ENCODE results near the gene PLGRKT. TPM values are rescaled to one million over a fixed set of nuclear protein-coding genes. Genes with fewer than 3 reads are reported as not detected.
"Not testable (repeated sequence)": the region's sequence is repeated elsewhere in the genome, so short reads cannot be mapped to it uniquely, and the experiment has no call there.

The PLGRKT gene
- total RNA-seq, 1 experiment from 2014 or later, result 11.4 TPM

DNA sequence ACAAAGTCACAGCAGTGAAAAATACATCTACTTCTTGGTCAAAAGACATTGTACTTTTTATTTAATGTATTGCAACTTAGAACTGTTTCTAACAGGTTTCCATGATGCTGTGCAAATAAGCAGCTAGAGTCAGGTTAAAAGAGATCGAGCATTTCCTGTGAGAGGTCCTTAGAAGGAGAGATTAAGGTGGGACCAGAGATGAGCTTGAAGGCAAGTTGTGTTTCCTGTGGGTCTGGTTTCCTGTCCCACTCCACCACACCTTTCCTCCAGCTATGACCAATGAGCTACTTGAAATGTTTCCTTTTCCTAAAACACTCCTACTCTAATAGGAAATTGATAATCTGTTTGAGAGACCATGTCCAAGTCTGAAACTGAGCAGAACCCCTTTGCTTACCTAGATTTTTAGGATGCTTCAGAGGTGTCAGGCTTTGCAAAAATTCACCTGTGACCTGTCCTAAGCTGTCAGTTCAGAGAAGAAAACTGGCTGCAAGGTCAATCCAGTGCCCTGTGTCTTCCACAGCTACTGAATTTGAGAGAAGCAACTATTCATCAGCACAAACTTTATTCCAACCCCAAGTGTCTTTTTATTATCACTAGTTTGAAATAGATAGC lies 85.0 kb downstream of the PLGRKT start:
- ATAC-seq (no peak), DNase-seq (no peak)
- no peaks in the 10 kb centered on the region for H3K9me2 ChIP-seq (replicated peaks; ENCODE audit: low read length)
- H4K20me1 ChIP-seq (ENCODE audit: low read length), result no peaks in the 10 kb centered on the region
- no TSS peak for BruUV-seq (replicated peaks)
- H3K36me3 ChIP-seq (ENCODE audit: low read depth, low read length), result no peaks in the 10 kb centered on the region
- no peaks in the 10 kb centered on the region for H3K79me2 ChIP-seq (ENCODE audit: low read length)
- no peak overlapping the region for H3K4me2 ChIP-seq (ENCODE audit: low read length)
- intact Hi-C loops (cut with micrococcal nuclease), result no loop called here
- H3F3A ChIP-seq (ENCODE audit: low read length, unreplicated experiment), result no peaks in the 10 kb centered on the region
- H3K27me3 ChIP-seq (ENCODE audit: low read length), result no peaks in the 10 kb centered on the region
- no peak overlapping the region for H3K27ac ChIP-seq (ENCODE audit: low read length)
- POLR2A ChIA-PET (ENCODE audit: unreplicated experiment), result interaction anchor here (0.5 kb wide), 1 partner anchor 1198 kb away, joined by 4 read pairs; no protein-coding TSS in a partner anchor
- H3K4me1 ChIP-seq (ENCODE audit: insufficient read depth, low read length), result no peaks in the 10 kb centered on the region
- no peak for TF ChIP-seq EZH2 (IDR thresholded peaks at IDR 0.05; ENCODE audit: low read length, unreplicated experiment)
- H3K4me3 ChIP-seq (ENCODE audit: low read length), result no peak overlapping the region
- CTCF ChIA-PET, result no interaction called here
- H3K9me3 ChIP-seq (ENCODE audit: low read length), result no peaks in the 10 kb centered on the region
- no peak overlapping the region for H3K9ac ChIP-seq (ENCODE audit: low read length)
- no peak overlapping the region for H2AFZ ChIP-seq (ENCODE audit: low read length)

GRCh38 chr9:5338992-5339981 lies 98.4 kb downstream of the PLGRKT start, which contains the start of gene RLN1:
RLN1 (minus strand) TSS chr9:5339876; CDS start chr9:5339746, 130 bp downstream.
- H3K36me3 ChIP-seq (ENCODE audit: low read depth, low read length); BruUV-seq (replicated peaks); H3F3A ChIP-seq (ENCODE audit: low read length, unreplicated experiment); H3K27me3 ChIP-seq (ENCODE audit: low read length); H3K27ac ChIP-seq (ENCODE audit: low read length); CTCF ChIA-PET; H3K4me3 ChIP-seq (ENCODE audit: low read length); H3K4me2 ChIP-seq (ENCODE audit: low read length); H3K4me1 ChIP-seq (ENCODE audit: insufficient read depth, low read length); H4K20me1 ChIP-seq (ENCODE audit: low read length); intact Hi-C loops (cut with micrococcal nuclease); H3K9ac ChIP-seq (ENCODE audit: low read length); H3K9me3 ChIP-seq (ENCODE audit: low read length); H3K79me2 ChIP-seq (ENCODE audit: low read length); H3K9me2 ChIP-seq (replicated peaks; ENCODE audit: low read length); DNase-seq; POLR2A ChIA-PET (ENCODE audit: unreplicated experiment): not testable (repeated sequence)
- peak within 1 kb of the TSS; percentile 48; the same call in 1 of the 2 replicates for H2AFZ ChIP-seq (ENCODE audit: low read length)
- ATAC-seq, result peak; percentile 96

DNA sequence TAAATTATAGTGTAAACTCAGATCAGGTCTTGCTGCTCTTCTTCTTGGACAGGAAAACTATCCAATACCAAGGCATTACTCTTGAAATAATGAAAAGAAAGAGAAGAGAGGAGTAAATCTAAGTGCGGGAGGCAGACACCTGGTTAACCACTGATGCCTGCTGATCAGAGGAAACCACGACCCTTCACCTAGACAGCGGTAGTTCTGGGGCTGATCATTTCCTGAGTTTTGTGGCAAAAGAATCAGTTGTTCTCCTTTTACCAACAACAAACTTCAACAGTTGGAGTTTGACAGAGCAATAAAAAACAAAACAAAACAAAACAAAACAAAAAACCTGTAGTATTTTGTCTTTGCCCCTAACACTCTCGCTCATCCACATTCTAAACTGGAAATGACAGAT lies 101.0 kb downstream of the PLGRKT start:
- no peak overlapping the region for H3K4me3 ChIP-seq (ENCODE audit: low read length)
- ATAC-seq (no peak), DNase-seq (no peak)
- H3K4me1 ChIP-seq (ENCODE audit: insufficient read depth, low read length), result no peaks in the 10 kb centered on the region
- H3K27me3 ChIP-seq (ENCODE audit: low read length), result no peaks in the 10 kb centered on the region
- H3K4me2 ChIP-seq (ENCODE audit: low read length), result no peak overlapping the region
- intact Hi-C loops (cut with micrococcal nuclease), result no loop called here
- BruUV-seq (replicated peaks), result no TSS peak
- no peaks in the 10 kb centered on the region for H3K9me2 ChIP-seq (replicated peaks; ENCODE audit: low read length)
- ChIA-PET POLR2A (ENCODE audit: unreplicated experiment) (no interaction called here), CTCF (no interaction called here)
- no peaks in the 10 kb centered on the region for H4K20me1 ChIP-seq (ENCODE audit: low read length)
- H2AFZ ChIP-seq (ENCODE audit: low read length), result no peak overlapping the region
- no peak overlapping the region for H3K27ac ChIP-seq (ENCODE audit: low read length)
- H3K36me3 ChIP-seq (ENCODE audit: low read depth, low read length), result no peaks in the 10 kb centered on the region
- H3K9me3 ChIP-seq (ENCODE audit: low read length), result no peaks in the 10 kb centered on the region
- H3F3A ChIP-seq (ENCODE audit: low read length, unreplicated experiment), result no peaks in the 10 kb centered on the region
- H3K79me2 ChIP-seq (ENCODE audit: low read length), result no peaks in the 10 kb centered on the region
- TF ChIP-seq CTCF (conservative IDR thresholded peaks at IDR 0.05; ENCODE audit: low read depth, low read length), result no peak
- TF ChIP-seq EZH2 (IDR thresholded peaks at IDR 0.05; ENCODE audit: low read length, unreplicated experiment), result no peak
- TF ChIP-seq EZH2phosphoT487 (IDR thresholded peaks at IDR 0.05; ENCODE audit: borderline replicate concordance, low read length), result no peak
- H3K9ac ChIP-seq (ENCODE audit: low read length), result no peak overlapping the region

GRCh38 chr9:5331276-5331675 lies 106.4 kb downstream of the PLGRKT start:
- CTCF ChIA-PET; BruUV-seq (replicated peaks); H4K20me1 ChIP-seq (ENCODE audit: low read length); H3K9me3 ChIP-seq (ENCODE audit: low read length); ATAC-seq; H3K4me1 ChIP-seq (ENCODE audit: insufficient read depth, low read length); H3K36me3 ChIP-seq (ENCODE audit: low read depth, low read length); H3K27ac ChIP-seq (ENCODE audit: low read length); H3K9ac ChIP-seq (ENCODE audit: low read length); intact Hi-C loops (cut with micrococcal nuclease); H3F3A ChIP-seq (ENCODE audit: low read length, unreplicated experiment); DNase-seq; H3K9me2 ChIP-seq (replicated peaks; ENCODE audit: low read length); H3K4me3 ChIP-seq (ENCODE audit: low read length); H3K27me3 ChIP-seq (ENCODE audit: low read length); H2AFZ ChIP-seq (ENCODE audit: low read length); POLR2A ChIA-PET (ENCODE audit: unreplicated experiment); H3K79me2 ChIP-seq (ENCODE audit: low read length); H3K4me2 ChIP-seq (ENCODE audit: low read length): not testable (repeated sequence)
